Anterior cingulate cortex (tissue), 58 donors: ENCODE measurements around the gene ERI3.

Source experiments
- DNase-seq, 58 donors: peaks; one replicate each; lab custom pipeline; 2025; lab: John Stamatoyannopoulos, UW

Gene ERI3

DNA sequence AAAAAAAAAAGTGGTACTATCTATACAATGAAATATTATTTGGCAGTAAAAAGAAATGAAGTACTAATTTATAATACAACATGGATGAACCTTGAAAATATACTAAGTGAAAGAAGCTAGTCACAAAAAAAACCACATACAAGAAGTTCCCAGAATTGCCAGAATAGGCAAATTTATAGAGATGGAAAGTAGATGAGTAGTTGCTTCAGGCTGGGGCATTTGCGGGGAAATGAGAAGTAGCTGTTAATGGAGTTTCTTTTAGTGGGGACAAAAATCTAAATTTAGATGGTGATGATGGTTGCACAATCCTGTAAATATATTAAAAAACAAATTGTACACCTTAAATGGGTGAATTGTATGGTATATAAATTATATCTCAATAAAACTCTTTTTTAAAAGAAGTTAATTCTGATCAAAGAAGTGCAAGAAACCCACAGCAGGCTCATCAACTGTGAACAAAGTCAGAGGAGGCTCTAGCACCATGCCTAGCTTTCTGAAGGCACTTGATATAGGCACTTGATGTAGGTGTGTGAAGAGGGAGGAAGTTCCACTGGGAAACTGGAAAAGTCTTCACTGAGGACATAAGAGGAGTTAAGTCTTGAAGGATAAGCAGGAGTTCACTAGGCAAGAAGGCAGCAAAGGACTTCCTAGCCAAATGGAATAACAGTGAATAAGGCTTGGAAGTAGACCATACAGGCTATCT is 89.2 kb downstream of the ERI3 start:
- no peak for DNase-seq

- no peak for DNase-seq
Observed at GRCh38 chr1:44264451-44264771, 90.6 kb downstream of the ERI3 start.

- no peak for DNase-seq
Observed at GRCh38 chr1:44263568-44264450, 91.2 kb downstream of the ERI3 start.

- DNase-seq = no peak
Observed at GRCh38 chr1:44262816-44263567, 92.1 kb downstream of the ERI3 start.

DNA sequence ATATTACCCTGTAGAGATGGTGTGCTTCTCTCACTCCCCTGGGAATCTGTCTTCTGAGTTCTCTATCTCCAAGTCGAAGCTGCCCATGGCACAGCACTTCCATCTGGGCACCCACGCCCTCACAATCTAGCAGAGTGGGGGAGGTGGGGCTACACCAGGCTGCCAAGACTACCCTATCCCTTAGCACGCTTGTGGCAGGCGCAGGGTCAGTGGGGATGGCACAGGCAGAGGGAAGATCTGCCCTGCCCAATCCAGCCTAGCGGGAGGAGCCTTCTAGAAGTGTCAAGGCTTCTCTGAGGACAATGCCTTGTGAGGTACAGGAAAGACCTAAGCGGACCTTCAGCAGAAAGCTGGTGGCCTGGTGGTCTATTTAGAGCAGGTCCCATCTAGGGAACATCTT is 92.6 kb downstream of the ERI3 start:
- no peak for DNase-seq

DNA sequence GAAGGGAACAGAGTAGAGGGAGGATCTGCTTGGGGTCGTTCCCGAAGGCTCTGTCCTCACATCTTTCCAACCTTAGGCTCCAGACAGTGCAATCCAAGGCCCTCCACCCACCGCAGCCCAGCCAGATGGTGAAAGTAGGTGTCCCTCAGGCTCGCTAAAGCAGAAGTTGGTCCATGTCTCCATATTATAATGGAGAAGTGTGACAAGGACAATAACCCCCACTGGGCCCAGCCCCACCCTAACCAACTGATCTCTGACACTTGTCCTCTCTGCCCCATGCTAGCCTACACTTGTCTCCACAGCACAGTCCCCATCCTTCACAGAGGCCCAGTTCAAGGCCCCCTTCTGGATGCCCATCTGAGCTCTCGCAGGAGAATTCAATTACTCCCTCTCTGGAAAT is 93.1 kb downstream of the ERI3 start:
- DNase-seq = no peak

DNA sequence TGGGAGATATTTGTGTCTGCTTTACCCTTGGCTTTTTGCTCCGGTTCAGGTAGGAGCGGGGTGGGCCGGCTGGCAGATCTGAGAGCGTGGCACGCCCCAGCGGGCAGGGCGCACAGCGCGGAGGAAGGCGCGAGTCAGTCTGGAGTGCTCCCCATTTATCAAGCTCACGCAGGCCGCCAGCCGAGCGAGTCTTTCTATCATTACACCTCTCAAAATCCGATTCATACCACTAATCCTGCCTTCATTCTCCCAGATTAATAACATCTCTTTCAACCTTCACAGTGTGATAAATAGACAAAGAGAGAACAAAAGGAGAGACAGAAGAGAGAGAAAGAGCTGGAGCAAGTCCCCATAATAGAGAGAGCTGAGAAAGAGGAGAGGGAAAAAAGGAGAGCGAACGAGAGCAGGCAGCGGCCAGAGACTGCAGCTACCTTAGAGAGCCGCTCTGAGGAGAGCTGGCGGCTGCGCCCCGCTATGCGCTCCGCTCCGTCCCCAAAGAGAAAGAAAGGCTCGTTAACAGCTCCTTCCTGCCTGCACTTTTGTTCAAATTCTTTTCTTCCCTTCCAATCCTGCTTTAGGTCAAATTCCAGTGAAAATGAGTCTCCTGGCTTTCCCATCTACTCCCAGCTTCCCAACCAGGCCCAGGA is 93.8 kb downstream of the ERI3 start:
- DNase-seq = no peak

GRCh38 chr1:44260792-44261170 is 94.3 kb downstream of the ERI3 start:
- DNase-seq = no peak

- DNase-seq = no peak
Observed at GRCh38 chr1:44259090-44259489, 96.0 kb downstream of the ERI3 start.

DNA sequence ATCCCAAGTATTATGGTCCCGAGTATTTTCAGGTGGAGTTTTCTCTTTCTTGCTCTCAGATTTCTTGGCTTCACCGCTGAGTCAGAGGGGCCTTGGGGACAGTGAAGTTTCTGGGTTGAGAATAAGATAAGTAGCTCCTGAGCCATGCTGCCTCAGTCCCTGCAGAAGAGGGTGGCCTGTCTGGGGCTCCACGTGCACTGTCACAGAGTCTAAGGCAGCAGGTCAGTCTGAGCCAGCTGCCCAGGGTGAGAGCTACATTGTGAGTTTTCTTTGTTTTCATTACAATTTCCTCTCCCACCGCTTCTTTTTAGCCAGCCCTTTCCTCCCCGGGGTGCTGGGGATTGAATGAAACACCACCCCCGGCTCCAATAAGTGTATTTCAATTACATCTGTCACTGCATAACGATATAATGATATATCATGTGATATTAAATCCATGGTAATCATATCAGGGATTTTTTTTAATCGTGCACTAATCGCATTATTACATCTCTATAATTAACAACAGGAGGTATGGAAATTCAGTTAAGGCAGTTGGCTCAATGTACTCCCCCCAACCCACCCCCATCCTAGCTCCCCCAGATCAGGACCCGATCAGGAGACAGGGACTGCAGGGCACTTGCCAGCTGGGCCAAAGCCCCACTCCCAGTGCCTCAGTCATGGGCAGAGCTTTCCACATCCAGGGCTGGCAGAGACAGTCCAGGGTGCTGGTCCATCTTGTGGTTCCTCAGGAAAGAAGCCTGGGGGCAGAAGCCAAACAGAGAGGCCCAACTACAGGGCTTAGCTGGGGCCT is 98.1 kb downstream of the ERI3 start:
- DNase-seq = no peak

DNA sequence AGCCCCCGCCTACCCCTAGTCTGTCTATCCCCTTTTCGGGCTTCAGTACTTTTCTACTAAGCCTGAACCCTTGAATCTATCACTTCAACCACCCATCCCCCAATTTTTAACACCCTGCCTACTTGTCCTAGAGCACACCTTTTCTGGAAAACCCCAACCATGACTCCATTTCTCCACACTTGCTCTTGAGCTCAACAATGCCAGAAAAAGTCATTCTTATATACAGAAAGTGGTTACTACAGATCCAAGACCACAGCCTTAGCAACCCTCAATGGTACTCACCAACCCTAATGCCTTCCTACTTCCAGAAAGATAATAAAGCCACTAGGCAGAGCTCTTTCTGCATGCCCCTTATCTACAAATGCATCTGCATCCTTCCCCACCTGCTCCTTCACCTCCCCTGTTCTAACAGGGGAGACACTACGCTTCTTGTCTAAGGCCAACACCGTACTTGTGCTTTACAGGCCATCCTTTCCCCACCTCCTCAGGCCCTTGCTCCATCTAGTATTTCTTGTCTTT is 100.6 kb downstream of the ERI3 start:
- DNase-seq = no peak

DNA sequence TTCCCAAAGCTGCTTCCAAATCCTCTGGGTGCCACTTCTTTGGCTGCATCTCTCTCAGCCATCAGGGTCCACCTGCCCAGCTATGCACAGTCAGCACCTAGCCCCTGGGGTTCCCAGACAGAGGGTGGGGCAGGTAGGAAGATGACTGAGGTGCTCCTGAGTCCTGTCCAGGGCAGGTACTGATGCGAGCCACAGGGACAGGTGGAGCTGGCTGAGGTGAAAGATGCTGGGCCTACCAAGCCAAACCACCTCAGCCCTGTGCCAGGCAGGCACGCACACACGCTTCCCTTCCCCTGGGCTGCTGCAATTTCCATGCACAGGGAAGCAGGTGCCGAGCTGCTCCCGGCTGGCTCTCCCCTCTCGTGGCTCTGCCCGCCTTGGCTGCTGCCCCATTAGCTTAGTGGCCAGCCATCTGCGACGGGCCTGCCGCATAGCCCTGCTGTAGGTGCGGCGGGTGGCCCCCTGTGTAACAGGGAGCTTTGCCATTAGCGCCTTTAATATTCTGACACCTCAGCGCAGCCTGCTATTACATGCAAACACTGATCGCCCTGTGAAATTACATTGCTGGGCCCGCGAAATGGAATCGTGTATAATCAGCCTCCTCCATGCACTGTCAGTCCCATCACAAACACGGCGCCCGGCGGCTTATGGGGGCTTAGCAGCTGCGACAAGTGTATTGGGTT is 102.9 kb downstream of the ERI3 start:
- no peak for DNase-seq

DNA sequence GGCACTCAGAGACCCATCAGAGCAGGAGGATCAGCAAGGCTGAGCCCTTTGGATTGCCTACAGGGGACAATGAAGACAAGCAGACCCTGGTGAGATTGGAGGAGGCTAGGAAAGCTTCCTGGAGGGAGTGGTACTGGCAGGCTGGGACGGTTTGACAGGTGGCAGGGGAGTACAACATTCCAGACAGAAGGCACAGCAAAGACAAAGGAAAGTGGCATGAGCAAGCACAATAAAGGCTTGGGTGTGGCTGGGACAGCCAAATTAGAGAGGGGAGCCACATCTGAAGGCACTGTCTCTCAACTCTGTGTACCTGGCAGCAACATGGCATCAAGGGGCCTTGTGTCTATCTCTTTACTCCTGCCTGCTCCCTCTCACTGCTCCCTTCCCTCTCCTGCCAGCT is 103.6 kb downstream of the ERI3 start:
- no peak for DNase-seq

DNA sequence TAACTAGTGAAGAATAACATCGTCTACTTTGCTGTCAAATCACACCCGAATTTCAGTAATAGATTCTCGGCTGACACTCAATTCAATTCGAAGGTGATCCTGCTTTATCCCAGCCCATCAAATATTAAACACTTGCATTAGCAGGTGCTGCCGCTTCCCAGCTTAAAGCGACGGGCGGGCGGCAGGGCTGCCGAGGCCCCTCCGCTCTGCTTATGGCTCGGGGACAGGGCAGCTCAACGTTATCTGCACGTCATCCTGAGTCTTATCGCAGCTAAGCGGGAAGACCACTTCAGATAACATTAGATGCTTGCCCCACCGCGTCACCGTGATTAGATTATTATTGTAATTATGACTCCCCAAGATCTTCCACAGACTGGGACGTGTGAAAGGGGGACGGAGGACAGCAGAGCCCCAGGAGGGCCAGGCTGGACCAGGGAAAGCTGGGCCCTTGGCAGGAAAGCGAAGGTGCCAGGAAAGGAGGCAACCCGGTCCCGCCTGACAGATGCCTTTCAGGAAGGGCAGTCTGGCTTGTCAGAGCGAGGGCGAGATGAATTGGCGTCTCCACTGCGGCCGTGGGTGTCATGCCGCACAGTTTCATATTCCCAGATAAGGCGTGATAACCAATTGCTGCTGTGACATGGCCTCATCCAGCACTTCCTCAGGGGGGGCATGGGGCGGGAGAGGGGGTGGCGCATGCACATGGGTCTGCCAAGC is 104.8 kb downstream of the ERI3 start:
- DNase-seq = no peak

GRCh38 chr1:44249543-44249942 is 105.5 kb downstream of the ERI3 start:
- DNase-seq = peak in 6 of 58 donors; percentile 15 to 35 (median 18)

GRCh38 chr1:44246806-44247205 is 108.3 kb downstream of the ERI3 start:
- DNase-seq = no peak

DNA sequence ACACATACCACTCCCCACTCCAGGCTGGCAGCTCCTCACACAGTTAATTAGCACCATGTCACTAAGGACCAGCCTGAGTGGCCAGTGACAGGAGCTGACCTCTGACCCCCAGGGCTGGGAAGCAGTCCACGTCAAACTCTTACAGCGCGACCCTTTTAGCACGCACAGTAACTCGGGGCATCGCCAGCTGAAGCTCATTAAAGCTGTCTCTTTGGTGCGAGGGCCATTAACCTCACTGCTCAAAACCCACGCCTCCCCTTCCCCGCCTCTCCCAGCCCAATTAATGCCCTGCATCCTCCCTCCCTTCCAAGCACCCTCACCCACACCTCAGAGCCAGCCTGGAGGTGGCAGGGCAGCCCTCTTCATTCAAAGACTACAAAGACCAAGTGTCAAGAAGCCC is 110.1 kb downstream of the ERI3 start:
- no peak for DNase-seq

GRCh38 chr1:44243782-44244495 is 111.1 kb downstream of the ERI3 start:
- no peak for DNase-seq
